CD4-positive, alpha-beta T cell treated with Interleukin-15 for 1 hour (primary cell): Measurements from ENCODE around the gene ASPHD1.
A peak's percentile ranks its signal among the peaks of the same experiment; 100 is the strongest.
"Not testable (repeated sequence)": the region's sequence is repeated elsewhere in the genome, so short reads cannot be mapped to it uniquely, and the experiment has no call there.

ENCODE experiments used
- DNase-seq: peaks from one replicate; pipeline ENCODE4 v3.0.0-alpha.2; 2020

The ASPHD1 gene

DNA sequence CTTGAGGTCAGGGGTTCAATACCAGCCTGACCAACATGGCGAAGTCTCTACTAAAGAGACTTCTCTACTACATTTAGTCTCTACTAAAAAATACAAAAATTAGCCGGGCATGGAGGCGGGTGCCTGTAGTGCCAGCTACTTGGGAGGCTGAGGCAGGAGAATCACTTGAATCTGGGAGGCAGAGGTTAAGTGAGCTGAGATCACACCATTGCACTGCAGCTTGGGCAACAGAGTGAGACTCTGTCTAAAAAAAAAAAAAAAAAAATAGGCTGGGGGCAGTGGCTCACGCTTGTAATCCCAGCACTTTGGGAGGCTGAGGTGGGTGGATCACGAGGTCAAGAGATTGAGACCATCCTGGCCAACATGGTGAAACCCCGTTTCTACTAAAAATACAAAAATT lies 9.6 kb downstream of the ASPHD1 start:
- not testable (repeated sequence) for DNase-seq

DNA sequence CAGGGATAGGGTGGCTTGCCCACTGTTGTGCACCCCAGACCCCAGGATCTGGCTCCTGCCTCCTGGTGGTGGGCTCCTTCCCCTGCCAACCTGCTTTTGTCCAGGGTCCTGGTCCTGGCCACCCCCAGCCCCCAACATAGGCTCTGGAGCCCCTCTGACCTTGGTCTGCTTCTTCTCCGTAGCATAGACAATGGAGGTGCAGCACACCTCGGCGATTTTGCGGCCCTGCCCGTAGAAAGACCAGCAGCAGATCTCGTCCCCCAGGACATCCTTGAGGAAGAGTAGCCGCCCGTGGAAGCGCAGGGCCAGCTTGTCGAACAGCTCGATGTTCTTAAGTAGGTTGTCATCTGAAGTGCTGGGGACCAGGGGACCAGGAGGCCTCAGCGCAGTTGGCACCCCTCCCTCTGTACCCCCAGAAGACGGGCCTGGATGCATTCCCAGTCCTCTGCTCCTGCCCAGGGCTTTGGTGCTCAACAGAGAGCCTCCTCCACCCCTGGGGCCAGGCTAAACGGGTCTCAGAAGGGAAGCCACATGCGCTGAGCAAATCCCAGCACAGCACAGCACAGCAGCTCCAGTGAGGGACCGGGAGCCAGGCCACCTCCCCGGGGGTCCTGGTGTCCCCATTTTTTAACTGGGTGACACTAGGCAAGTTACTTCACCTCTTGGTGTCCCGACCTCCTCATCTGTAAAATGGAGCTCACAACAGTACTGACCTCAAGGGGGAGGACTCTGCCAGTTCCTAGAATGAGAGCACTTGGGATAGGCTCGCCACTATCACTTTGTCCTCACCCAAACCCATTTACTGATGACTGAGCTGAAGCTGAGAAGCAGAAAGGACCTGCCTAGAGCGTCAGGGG lies 10.8 kb downstream of the ASPHD1 start:
- DNase-seq = no peak

DNA sequence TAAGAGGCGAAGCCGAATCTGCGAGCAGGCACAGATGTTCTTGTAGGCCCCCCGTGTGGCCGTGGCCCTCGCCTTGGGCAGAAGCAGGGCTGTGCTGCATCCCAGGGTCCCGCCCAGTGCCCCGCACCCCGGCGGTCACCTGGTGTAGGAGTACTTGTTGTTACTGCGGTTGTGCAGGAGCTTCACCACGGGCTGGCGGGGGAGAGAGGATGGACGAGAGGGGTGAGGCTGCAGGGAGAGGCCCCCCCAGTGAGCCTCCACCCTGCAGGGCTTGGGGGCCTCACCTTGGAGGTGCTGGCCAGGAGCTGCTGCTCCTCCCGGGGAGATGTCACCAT lies 11.4 kb downstream of the ASPHD1 start:
- DNase-seq = no peak

DNA sequence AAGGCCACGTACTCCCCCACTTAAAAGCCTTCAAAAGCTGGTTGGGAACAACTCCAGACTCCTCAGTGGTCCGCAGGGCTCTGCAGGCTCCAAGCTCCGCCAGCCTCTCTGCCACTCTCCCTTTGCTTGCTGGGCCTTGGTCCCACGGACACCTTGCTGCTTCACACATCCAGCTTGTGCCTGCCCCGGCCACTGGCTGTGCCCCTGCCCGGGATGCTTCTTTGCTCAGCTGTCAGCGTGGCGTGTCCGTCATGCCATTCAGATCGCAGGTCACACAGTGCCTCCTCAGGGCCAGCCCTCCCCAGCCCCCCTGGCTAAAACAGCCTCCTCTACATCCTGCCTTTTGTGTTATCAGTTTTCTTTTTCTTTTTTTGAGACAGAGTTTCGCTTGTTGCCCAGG lies 11.8 kb downstream of the ASPHD1 start:
- no peak for DNase-seq

DNA sequence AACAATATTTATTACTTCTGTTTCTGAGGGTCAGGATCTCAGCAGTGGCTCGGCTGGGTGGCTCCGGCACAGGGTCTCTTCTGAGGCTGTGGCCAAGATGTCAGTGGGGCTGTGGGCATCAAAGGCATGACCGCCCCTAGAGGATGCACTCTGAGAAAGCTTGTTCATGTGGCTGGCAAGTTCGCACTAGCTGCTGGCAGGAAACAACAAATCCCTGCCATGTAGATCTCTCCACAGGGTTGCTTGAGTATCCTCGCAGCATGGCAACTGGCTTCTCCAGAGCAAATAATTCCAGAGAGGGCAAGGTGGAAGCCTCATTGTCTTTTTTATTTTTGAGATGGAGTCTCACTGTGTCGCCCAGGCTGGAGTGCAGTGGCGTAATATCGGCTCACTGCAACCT lies 13.2 kb downstream of the ASPHD1 start:
- DNase-seq = no peak

DNA sequence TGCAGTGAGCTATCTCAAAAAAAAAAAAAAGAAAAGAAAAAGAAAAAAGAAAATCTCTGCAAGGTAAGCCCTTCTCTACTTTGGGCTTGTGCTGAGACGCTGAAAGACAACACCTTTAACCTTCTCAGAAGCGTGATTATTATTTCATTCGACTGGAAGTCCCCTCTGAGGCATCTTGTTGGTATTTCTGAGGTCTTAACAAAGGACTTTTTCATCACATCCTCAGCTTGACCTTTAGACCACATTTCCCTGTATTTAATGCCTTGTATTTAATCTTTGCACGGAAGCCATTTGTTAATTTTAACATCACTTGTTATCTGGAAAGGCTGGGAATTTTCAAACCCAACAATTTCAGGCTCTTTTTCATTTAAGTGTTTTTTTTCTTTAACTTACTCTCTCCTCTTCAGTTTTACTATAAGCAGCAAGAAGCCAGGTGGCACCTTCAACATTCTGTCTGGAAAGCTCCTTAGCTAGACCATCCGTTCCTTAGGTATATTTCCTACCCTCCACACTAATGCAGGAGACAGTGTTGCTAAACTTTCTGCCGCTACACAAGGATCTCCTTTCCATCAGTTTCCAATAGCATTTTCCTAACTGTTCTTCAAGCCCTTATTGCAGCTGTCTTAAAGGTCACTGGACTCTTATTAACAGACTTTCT lies 15.4 kb downstream of the ASPHD1 start:
- no peak for DNase-seq

DNA sequence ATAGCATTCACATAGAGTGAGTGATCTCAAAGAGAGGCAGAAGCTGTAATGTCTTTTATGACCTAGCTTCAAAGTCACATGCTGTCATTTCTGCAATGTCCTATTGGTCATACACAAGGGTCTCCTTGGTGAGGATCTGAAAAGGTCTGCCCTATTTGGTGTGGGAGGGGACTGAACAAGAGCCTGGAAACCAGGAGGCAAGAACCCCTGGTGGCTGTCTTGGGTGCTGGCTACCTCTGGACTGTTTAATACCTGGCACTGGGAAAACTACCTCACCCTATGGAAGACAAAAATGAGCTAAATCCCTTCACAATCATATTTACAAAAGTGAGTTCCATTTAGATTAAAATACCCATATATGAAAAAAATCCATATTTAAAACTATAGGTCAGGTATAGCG lies 16.7 kb downstream of the ASPHD1 start:
- DNase-seq = no peak

DNA sequence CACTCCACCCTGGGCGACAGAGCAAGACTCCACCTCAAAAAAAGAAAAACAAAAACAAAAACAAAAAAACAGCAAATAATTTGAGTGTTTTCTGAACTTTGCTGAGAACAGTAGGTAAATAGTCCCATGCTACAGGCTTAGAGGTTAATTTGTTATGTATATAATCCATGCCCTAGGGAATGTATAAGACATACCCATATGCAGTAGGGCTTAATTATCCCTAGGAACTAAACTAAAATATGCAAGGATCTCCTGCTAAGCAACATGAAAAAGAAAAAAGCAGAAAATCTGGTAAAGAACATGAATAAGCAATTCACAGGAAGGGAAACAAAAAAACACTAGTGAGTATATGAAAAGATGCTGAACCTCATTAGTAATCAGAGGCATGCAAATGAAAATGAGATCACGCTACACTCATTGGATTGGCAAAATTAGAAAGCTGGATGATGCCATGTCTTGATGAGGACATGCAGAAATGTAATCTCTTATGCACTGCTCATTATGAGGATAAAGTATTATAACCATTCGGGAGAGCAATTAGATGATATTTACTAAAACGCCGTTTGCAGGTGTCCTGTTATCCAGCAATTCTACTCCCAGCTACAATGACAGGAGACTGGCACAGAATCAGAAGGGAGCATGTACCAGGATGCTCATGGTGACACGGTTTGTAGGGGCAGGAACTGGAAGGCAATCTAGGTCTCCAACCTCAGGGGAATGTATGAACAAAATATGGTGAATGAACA lies 20.2 kb downstream of the ASPHD1 start:
- no peak for DNase-seq

DNA sequence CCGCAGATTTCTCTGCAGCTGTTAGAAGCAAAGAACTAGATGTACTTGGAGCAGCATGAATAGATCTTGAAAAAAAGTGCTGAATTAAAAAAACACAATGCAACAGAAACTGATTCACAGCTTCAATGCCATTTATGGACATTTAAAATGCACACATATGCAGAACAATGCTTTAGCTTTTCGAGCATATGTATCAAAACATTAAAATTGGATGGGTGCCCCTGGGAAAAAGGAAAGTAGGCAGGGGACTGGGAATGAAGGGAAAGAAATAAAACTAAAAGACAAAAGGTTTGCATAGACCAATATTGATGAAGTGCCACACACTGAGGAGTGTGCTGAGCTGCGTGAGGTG lies 20.7 kb downstream of the ASPHD1 start:
- no peak for DNase-seq

DNA sequence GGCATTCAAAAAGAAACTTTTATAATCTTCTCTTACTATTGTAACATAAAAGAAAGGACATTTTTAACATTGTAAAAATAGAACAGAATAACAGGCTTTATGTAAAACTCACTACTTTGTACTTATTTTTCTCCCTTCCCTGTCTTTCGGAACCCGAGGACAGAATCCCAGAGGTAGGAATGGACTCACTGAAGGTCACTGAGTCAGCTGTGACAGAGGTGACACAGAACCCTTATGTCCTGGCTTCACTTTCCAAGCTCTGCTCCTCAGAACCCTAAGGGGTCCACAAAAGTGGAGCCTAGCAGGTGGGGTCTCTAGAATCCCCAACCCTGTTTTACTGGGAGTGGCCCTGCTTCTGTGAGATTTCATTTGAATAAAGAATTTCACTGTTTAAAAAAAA lies 22.0 kb downstream of the ASPHD1 start:
- DNase-seq = no peak

DNA sequence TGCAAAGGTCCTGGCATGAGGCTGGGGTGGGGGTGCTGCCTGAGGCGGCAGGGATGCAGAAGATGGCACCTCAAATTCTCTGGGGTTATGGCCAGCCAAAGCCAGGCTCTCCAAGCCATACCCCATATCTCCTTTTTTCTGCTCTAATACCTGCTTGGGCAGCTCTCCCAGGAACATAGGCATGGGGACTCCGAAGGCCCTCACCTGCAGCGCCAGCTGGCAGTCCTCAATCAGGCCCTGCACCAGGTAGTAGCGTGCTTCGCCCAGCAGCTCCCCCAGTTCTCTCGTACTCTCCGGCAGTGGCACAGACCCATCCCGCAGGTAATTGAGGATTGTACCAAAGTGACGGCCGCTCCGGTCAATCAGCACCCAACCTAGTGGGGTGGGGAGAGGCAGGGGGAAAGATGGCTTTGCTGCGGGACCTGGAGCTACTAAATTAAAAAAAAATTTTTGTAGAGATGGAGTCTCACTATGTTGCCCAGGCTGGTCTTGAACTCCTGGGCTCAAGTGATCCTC lies 22.8 kb downstream of the ASPHD1 start:
- DNase-seq = no peak

DNA sequence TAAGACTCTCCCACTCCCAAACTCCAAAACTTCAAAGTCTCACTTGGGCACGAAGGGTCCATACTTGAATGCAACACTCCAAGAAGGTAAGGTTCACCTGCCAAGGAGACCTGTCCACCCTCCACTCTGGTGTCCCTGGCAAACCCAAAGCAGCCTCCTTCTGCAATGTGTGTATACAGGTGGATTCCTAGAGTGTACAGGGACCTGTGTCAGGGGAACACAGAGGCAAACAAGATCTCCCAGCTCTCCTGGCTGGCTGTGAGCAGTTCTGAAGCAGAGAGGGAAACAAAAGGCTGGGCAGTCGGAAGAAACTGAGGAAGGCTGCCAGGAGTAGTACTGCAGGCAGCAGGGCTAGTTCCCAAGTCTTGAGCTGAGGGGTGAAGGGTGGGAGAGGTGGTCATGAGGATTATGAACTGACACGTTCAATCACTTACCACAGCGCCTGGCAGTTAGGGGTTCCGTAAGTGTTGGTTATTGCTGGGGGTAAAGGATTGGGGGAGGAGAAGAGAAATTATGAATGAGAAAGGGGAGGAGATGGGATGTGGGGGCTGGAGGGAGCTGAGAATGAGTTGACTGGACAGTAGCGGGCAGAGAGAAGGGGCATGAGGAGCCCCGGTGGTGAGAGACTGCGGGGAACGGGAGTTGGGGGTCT lies 24.9 kb downstream of the ASPHD1 start:
- no peak for DNase-seq

DNA sequence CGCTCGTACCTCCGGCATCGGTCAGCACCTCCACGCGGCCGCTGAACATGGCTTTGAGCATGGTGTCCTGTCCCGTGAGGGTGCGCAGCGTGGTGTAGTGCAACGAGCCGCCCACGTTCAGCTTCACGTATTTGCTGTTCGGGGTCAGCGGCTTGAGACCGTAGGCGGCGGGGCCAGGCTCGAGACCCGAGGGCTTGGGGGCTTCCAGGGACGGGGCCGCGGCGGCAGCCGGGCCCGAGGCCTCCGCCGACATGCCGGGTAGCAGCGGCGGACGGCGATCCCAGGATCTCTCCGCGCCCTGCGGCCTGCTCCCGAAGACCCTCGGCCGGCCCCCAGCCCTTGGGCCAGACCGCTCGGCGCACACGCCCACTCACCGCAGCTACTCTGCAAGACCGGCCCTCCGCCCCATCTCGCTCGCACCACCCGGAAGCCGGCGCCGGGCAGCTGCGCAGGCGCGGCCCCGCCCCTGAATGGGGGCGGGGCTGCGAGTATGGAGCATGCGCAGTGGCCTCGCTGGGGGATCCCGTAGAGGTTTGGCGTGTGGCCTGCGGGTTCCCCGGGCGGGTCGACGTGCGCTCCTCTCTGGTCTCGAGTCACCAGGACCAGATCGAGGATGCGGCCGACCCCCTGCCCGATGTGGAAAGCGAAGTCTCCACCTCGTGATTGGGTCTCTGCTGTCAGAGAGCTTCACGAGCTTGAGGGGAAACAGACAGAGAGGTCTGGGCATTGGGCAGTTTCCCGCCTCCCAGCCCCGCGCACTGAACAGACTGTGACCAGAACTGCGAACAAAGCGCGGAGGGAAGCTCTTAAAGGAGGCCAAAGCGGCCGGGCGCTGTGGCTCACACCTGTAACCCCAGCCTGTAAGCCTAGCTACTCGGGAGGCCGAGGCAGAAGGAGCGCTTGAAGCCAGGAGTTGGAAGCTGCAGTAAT lies 25.8 kb downstream of the ASPHD1 start, which contains the start of gene KCTD13:
Gene KCTD13, minus strand, starts transcription at position 446 of the 930 bp plus-strand sequence. Its CDS starts 193 bp downstream, at position 253.
- DNase-seq = peak; percentile 90

DNA sequence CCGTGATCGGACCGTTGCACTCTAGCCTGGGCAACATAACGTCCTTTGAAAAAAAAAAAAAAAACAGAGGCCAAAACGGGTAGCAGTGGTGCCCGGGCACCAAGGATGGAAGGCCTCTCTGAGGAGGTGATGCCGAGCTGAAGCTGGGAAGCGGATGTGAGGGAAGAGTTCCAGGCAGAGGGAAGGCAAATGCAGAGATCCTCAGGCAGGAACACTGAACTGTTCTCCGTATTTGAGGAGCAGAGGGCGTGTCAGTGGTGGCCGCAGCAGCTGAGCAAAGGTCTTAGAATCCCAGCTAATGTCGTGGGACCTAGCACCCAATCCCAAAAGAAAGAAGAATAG lies 26.4 kb downstream of the ASPHD1 start:
- DNase-seq = no peak

DNA sequence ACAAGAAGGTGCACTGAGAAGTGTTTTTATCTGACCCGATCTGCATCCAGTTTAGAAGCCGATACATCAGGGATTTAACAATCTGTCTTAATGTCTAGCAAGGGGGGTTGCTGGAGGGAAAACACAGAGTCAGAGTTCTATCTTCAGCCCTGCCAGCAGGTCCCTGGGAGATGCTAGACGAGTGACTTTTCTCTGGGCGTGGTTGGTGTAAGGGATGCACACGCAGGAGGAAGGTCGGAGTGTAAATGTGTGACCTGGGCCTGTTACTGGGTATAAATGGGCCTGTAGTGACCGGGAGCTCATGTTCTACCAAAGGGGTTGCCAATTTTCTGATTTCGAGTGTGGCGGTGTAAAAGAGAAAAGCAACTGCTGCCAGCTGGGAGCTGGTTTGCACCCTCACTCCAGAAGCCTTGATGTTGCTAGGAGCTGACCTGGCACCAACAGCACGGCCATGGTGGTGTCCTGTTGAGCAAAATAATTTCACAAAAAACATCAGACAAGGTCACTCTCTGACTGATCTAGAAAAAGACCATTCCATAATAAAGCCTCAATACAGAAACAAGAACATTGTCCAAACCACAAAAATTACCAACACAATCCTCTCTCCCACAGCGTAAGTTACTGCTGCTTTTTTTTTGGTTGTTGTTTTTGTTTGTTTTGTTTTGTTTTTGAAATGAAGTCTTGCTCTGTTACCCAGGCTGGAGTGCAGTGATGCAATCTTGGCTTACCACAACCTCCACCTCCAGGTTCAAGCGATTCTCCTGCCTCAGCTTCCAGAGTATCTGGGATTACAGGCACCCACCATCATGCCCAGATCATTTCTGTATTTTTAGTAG lies 27.0 kb downstream of the ASPHD1 start:
- no peak for DNase-seq

DNA sequence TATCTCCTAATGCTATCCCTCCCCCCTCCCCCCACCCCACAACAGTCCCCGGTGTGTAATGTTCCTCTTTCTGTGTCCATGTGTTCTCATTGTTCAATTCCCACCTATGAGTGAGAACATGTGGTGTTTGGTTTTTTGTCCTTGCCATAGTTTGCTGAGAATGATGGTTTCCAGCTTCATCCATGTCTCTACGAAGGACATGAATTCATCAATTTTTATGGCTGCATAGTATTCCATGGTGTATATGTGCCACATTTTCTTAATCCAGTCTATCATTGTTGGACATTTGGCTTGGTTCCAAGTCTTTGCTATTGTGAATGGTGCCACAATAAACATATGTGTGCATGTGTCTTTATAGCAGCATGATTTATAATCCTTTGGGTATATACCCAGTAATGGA lies 31.5 kb downstream of the ASPHD1 start:
- DNase-seq = not testable (repeated sequence)

DNA sequence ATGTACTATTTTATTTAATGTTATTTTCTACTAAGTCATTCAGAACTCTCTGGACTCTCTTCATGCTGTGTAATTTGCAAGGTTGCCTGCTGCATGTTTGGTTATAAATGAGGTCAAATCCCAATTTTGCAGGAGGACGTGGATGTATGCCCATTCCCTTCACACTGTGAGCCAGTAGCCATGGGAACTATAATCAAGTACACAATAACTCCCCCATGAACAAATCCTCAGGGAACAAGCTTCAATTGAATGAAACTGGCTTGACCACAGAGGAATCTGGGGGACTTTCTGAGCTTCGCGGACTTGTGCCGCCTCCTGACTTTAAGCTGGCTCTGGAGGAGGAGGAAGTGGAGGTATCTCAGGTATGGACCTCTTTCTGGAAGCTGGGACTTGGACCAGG lies 40.4 kb downstream of the ASPHD1 start:
- DNase-seq = no peak

DNA sequence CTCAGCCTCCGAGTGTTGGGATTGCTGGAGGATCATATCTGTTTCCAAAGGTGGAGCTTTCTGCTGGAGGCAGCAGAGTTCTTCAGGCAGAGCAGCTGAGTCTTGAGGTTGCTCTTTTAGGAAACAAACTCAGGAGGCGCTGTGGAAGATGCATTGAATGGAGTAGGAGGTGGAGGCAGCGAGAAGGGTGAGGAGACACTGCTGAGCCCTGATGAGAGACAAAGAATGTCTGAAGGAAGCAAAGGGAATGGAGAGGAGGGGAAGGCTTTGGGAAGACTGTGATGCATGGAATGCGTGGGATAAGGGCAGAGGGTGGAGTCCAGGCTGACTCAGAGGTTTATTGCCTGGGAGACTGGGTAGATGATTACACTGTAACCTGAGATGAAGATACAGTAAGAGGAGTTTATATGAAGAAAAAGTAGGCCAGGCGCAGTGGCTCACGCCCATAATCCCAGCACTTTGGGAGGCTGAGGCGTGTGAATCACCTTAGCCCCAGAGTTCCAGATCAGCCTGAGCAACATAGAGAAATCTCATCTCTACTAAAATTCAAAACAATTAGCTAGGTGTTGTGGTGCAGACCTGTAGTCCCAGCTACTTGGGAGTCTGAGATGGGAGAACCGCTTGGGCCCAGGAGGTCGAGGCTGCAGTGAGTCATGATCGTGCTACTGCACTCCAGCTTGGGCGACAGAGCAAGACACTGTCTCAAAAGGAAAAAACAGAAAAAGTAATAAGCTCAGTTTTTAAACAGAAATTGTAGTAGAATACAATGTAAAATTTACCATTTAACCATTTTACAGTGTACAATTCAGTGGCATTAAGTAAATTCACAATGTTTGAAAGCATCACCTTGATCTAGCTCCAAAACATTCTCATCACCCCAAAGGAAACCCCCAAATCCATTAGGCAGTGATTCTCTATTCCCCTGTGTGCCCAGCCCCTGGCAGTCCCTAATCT lies 43.8 kb downstream of the ASPHD1 start:
- no peak for DNase-seq

DNA sequence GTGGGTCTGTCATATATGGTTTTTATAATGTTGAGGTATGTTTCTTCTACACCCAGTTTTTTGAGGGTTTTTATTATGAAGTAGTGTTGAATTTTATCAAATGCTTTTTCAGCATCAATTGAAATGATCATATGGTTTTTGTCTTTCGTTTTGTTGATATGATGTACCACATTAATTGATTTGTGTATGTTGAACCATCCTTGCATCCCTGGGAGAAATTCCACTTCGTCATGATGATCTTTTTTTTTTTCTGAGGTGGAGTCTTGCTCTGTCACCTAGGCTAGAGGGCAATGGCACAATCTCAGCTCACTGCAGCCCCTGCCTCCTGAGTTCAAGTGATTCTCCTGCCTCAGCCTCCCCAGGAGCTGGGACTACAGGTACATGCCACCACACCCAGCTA lies 47.6 kb downstream of the ASPHD1 start:
- DNase-seq = no peak
